Sigmoid colon (tissue), 7 donors: ENCODE measurements around the gene BCL10. TPM values are rescaled to one million over a fixed set of nuclear protein-coding genes. Genes with fewer than 3 reads are reported as not detected.

ENCODE experiments used
- DNase-seq: peaks from one replicate; pipeline ENCODE4 v3.0.0-alpha.2; 2019
- H3K27ac ChIP-seq, 4 donors: fragments of 200-600 bp; sonication (generic); one replicate each; pipeline ENCODE4 v1.5.1; 2016 to 2019; ENCODE audit warnings: mild to moderate bottlenecking in 1 of 4
- H3K27me3 ChIP-seq, 3 donors: fragments of 200-600 bp; sonication (generic); one replicate each; pipeline ENCODE4 v1.5.1; 2019; ENCODE audit warnings: mild to moderate bottlenecking in 1 of 3
- H3K36me3 ChIP-seq, 4 donors: fragments of 200-600 bp; sonication (generic); one replicate each; pipeline ENCODE4 v1.5.1; 2016 to 2019
- H3K4me1 ChIP-seq, 4 donors: fragments of 200-600 bp; sonication (generic); one replicate each; pipeline ENCODE4 v1.5.1; 2017 to 2019
- H3K4me3 ChIP-seq, 4 donors: fragments of 200-600 bp; sonication (generic); one replicate each; pipeline ENCODE4 v1.5.1; 2017 to 2019; ENCODE audit warnings: mild to moderate bottlenecking in 2 of 4, moderate library complexity in 1 of 4
- H3K9me3 ChIP-seq, 4 donors: fragments of 200-600 bp in 3 of 4; sonication (generic) in 3 of 4; one replicate each; pipeline versions ENCODE4 v1.5.1 to v1.6.1; 2013 to 2019
- EP300 ChIP-seq, 4 donors: sonication (generic); formaldehyde crosslinking; IDR thresholded peaks; one replicate each; pipeline ENCODE4 v1.6.1; 2017; ENCODE audit warnings: antibody characterized with exemption in 4 of 4
- POLR2A ChIP-seq, 2 donors: fragments of 450-650 bp; IDR thresholded peaks; one replicate each; pipeline ENCODE4 v1.6.1; 2016; ENCODE audit warnings: antibody characterized with exemption in 2 of 2, mild to moderate bottlenecking in 2 of 2, moderate library complexity in 2 of 2
- POLR2AphosphoS5 ChIP-seq, 4 donors: sonication (generic); formaldehyde crosslinking; IDR thresholded peaks; one replicate each; pipeline ENCODE4 v1.6.1; 2017; ENCODE audit warnings: antibody characterized with exemption in 4 of 4
- WGBS, 2 donors: extraction: QIAGEN DNeasy Blood & Tissue Kit; methylation state at CpG; one replicate each; pipeline ENCODE4 v1.1.7; 2013; 5-methylcytosine and 5-hydroxymethylcytosine counted together
- intact Hi-C: fragments of 100-400 bp; cut with DNase I; formaldehyde crosslinking; loops from one replicate; pipeline ENCODE4 v1.15.1; 2023
- polyA plus RNA-seq, 3 donors: library from polyadenylated mRNA; stranded (reverse); fragments of 200-250 nt; gene quantifications; one replicate each; pipeline ENCODE4 v1.2.3, GENCODE V29; 2013
- total RNA-seq, 4 donors: library from RNA; depleted of rRNA; stranded (reverse); fragments of >200 nt; gene quantifications; one replicate each; pipeline ENCODE4 v1.1.0, GENCODE V29; 2016
- TF ChIP-seq, protein P1 (sequence below), 4 experiments: fragments of 450-650 bp in 3 of 4; fragments of 200-600 bp in 1 of 4; IDR thresholded peaks; one replicate each; pipeline ENCODE4 v1.5.1; 2016 to 2019; ENCODE audit warnings: antibody characterized with exemption in 4 of 4, mild to moderate bottlenecking in 3 of 4, moderate library complexity in 2 of 4
- donor health status: healthy with polysubstance abuse.
- donor health status: Bipolar disorder and iron deficiency.
- donor health status: healthy.

Gene BCL10
- total and polyA plus RNA-seq, 7 donors: 6.7 to 49.7 (median 14.2) TPM

DNA sequence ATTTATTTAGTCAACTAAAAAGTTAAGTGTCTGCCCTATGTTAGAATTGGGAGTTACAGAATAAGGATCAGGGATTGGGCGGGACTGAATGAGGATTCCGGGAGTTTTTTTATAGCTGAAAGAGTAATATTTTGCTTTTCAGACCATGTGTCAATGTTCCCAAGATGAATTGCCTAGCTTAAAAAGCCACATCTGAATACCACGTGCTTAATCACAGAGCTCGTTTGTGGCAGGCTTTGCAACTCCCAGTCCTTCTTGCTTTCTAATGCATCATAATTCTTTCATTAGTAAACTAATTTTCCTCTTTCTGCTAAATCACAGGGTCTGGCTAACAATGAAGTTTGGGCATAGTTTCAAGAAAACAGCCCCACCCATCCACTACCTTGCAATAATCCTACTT, 4.2 kb upstream of the BCL10 start:
- 36 to 69% methylated on average over 4 of the region's 4 CpGs for WGBS, 2 donors
- no peaks in the 10 kb centered on the region for H3K9me3 ChIP-seq
- H3K4me3 ChIP-seq: no peak overlapping the region
- H3K27ac ChIP-seq: no peak overlapping the region
- H3K4me1 ChIP-seq: peaks cover 0 to 10% (median 3%) of the 10 kb centered on the region in 4 donors
- no peaks in the 10 kb centered on the region for H3K27me3 ChIP-seq
- no peak for DNase-seq
- intact Hi-C loops: no loop called here
- TF ChIP-seq POLR2A (IDR thresholded peaks at IDR 0.05) (no peak), POLR2AphosphoS5 (IDR thresholded peaks at IDR 0.05) (no peak), EP300 (IDR thresholded peaks at IDR 0.05) (no peak)
- TF ChIP-seq, protein P1, sequence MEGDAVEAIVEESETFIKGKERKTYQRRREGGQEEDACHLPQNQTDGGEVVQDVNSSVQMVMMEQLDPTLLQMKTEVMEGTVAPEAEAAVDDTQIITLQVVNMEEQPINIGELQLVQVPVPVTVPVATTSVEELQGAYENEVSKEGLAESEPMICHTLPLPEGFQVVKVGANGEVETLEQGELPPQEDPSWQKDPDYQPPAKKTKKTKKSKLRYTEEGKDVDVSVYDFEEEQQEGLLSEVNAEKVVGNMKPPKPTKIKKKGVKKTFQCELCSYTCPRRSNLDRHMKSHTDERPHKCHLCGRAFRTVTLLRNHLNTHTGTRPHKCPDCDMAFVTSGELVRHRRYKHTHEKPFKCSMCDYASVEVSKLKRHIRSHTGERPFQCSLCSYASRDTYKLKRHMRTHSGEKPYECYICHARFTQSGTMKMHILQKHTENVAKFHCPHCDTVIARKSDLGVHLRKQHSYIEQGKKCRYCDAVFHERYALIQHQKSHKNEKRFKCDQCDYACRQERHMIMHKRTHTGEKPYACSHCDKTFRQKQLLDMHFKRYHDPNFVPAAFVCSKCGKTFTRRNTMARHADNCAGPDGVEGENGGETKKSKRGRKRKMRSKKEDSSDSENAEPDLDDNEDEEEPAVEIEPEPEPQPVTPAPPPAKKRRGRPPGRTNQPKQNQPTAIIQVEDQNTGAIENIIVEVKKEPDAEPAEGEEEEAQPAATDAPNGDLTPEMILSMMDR (IDR thresholded peaks at IDR 0.05): no peak
- no peaks in the 10 kb centered on the region for H3K36me3 ChIP-seq

- Histone ChIP-seq H3K27ac (peak overlapping the region; percentile 46 to 96 (median 49)), H3K4me3 (no peak overlapping the region), H3K4me1 (peaks cover 0 to 21% (median 14%) of the 10 kb centered on the region in 4 donors), H3K27me3 (no peaks in the 10 kb centered on the region), H3K9me3 (no peaks in the 10 kb centered on the region), H3K36me3 (no peaks in the 10 kb centered on the region)
- WGBS, 2 donors: 59 to 74% methylated on average over 10 of the region's 10 CpGs
- DNase-seq: no peak
- TF ChIP-seq EP300 (IDR thresholded peaks at IDR 0.05): no peak
- no peak for TF ChIP-seq POLR2A (IDR thresholded peaks at IDR 0.05)
- no peak for TF ChIP-seq POLR2AphosphoS5 (IDR thresholded peaks at IDR 0.05)
- TF ChIP-seq, protein P1 (IDR thresholded peaks at IDR 0.05): no peak
- intact Hi-C loops: no loop called here
Measured at GRCh38 chr1:85279458-85280080, 3.1 kb upstream of the BCL10 start.

DNA sequence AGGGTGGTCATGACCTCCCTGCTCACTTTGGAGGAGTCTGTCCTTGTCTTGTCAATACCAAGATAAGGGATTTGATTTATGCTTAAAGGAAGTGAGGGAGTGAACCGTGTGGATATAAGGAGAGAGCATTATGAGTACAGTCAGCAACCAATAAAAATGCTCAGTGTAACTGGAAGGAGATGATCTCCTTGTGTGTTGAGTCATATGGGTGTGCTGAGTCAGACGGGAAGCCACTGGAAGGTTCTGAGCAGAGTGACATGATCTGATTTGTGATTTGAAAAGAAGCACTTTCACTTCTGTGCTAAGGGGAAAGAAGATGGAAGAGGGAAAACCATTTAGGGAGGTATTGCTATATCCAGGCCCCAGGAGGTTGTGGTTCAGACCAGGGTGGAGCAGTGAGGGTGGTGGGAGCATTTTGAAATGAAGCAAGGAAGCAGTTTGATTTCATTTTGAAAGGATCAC, 2.5 kb upstream of the BCL10 start:
- H3K27me3 ChIP-seq: no peaks in the 10 kb centered on the region
- no peak overlapping the region for H3K4me3 ChIP-seq
- no peak for DNase-seq
- intact Hi-C loops: no loop called here
- no peaks in the 10 kb centered on the region for H3K36me3 ChIP-seq
- 1 to 11% methylated on average over 2 of the region's 2 CpGs for WGBS, 2 donors
- H3K27ac ChIP-seq: peak overlapping the region; percentile 46 to 96 (median 49)
- H3K9me3 ChIP-seq: no peaks in the 10 kb centered on the region
- peaks cover 0 to 27% (median 20%) of the 10 kb centered on the region in 4 donors for H3K4me1 ChIP-seq
- peak in 2 of 4 donors; percentile 8 to 59 for TF ChIP-seq POLR2AphosphoS5 (IDR thresholded peaks at IDR 0.05)
- TF ChIP-seq, protein P1 (IDR thresholded peaks at IDR 0.05): no peak

GRCh38 chr1:85277802-85278201, 1.4 kb upstream of the BCL10 start:
- peak overlapping the region; percentile 48 to 98 (median 96) for H3K27ac ChIP-seq
- TF ChIP-seq POLR2A (IDR thresholded peaks at IDR 0.05) (no peak), POLR2AphosphoS5 (IDR thresholded peaks at IDR 0.05) (no peak), EP300 (IDR thresholded peaks at IDR 0.05) (no peak)
- TF ChIP-seq, protein P1 (IDR thresholded peaks at IDR 0.05): no peak
- H3K4me3 ChIP-seq: no peak overlapping the region
- no peak for DNase-seq
- WGBS, 2 donors: 90 to 95% methylated on average over 4 of the region's 4 CpGs
- H3K4me1 ChIP-seq: peaks cover 0 to 35% (median 29%) of the 10 kb centered on the region in 4 donors
- intact Hi-C loops: no loop called here
- H3K27me3 ChIP-seq: no peaks in the 10 kb centered on the region
- no peaks in the 10 kb centered on the region for H3K36me3 ChIP-seq
- no peaks in the 10 kb centered on the region for H3K9me3 ChIP-seq
